Urinary bladder (tissue), 4 donors: Measurements from ENCODE around the gene RUVBL2. TPM values are rescaled to one million over a fixed set of nuclear protein-coding genes. Genes with fewer than 3 reads are reported as not detected.
"Not testable (repeated sequence)": the region's sequence is repeated elsewhere in the genome, so short reads cannot be mapped to it uniquely, and the experiment has no call there.

Experiments
- DNase-seq: peaks from one replicate; pipeline ENCODE4 v3.0.0-alpha.2; 2015; ENCODE audit errors: extremely low spot score
- H3K27ac ChIP-seq: one replicate; pipeline ENCODE4 v1.5.1; 2013; ENCODE audit warnings: low read depth, mild to moderate bottlenecking, moderate library complexity
- H3K36me3 ChIP-seq: one replicate; pipeline ENCODE4 v1.6.1; 2013; ENCODE audit warnings: mild to moderate bottlenecking, moderate library complexity; ENCODE audit not compliant: insufficient read depth
- H3K4me1 ChIP-seq: one replicate; pipeline ENCODE4 v1.6.1; 2013; ENCODE audit warnings: mild to moderate bottlenecking, moderate library complexity; ENCODE audit not compliant: insufficient read depth
- H3K4me3 ChIP-seq: one replicate; pipeline ENCODE4 v1.5.1; 2013; ENCODE audit warnings: low read depth, low read length
- WGBS: extraction: QIAGEN DNeasy Blood & Tissue Kit; methylation state at CpG from one replicate; pipeline ENCODE4 v1.1.7; 2013; 5-methylcytosine and 5-hydroxymethylcytosine counted together
- polyA plus RNA-seq: library from polyadenylated mRNA; stranded (reverse); fragments of 200-250 nt; gene quantifications from one replicate; pipeline ENCODE4 v1.2.3, GENCODE V29; 2013
- total RNA-seq: library from RNA; depleted of rRNA; stranded (reverse); fragments of >200 nt; gene quantifications from one replicate; pipeline ENCODE4 v1.2.3, GENCODE V29; 2014
- donor health status: healthy with polysubstance abuse.
- donor health status: healthy.

Gene RUVBL2
- total and polyA plus RNA-seq, 2 donors, result 61.3 to 83.4 TPM

- no peak for DNase-seq
- 35% methylated on average over 16 of the region's 16 CpGs for WGBS
- H3K4me3 ChIP-seq, result no peak overlapping the region
- H3K27ac ChIP-seq, result no peak overlapping the region
- H3K36me3 ChIP-seq, result no peaks in the 10 kb centered on the region
- no peaks in the 10 kb centered on the region for H3K4me1 ChIP-seq
Observed at GRCh38 chr19:49020931-49021895, 27.5 kb downstream of the RUVBL2 start.

GRCh38 chr19:49022116-49022515 lies 28.4 kb downstream of the RUVBL2 start:
- H3K4me3 ChIP-seq, result no peak overlapping the region
- no peaks in the 10 kb centered on the region for H3K4me1 ChIP-seq
- H3K36me3 ChIP-seq, result no peaks in the 10 kb centered on the region
- no peak for DNase-seq
- WGBS, result 94% methylated on average over 9 of the region's 9 CpGs
- H3K27ac ChIP-seq, result no peak overlapping the region

- WGBS, result 63% methylated on average over 11 of the region's 15 CpGs
- not testable (repeated sequence) for H3K27ac ChIP-seq, H3K36me3 ChIP-seq, H3K4me1 ChIP-seq, DNase-seq, H3K4me3 ChIP-seq
Observed at GRCh38 chr19:49024233-49024632, 30.5 kb downstream of the RUVBL2 start, which contains the start of gene CGB3. Gene CGB3 (minus strand): TSS chr19:49024333. CDS start chr19:49023971, 362 bp downstream.

- WGBS, result 89% methylated on average over 4 of the region's 6 CpGs
Observed at GRCh38 chr19:49025088-49025487, 31.4 kb downstream of the RUVBL2 start.

GRCh38 chr19:49025599-49025998 lies 31.9 kb downstream of the RUVBL2 start:
- H3K4me3 ChIP-seq, DNase-seq, H3K4me1 ChIP-seq, H3K36me3 ChIP-seq, H3K27ac ChIP-seq: not testable (repeated sequence)
- WGBS, result 75% methylated on average over 23 of the region's 23 CpGs

More at GRCh38 chr19:49025088-49025487, 31.4 kb downstream of the RUVBL2 start:
- not testable (repeated sequence) for H3K27ac ChIP-seq, H3K4me1 ChIP-seq, H3K4me3 ChIP-seq, DNase-seq, H3K36me3 ChIP-seq

- not testable (repeated sequence) for H3K4me3 ChIP-seq, H3K4me1 ChIP-seq, H3K36me3 ChIP-seq, H3K27ac ChIP-seq, DNase-seq
- WGBS, result 74% methylated on average over 9 of the region's 9 CpGs
Observed at GRCh38 chr19:49028686-49029085, 35.0 kb downstream of the RUVBL2 start.

- 83% methylated on average over 14 of the region's 14 CpGs for WGBS
- H3K27ac ChIP-seq, H3K4me3 ChIP-seq, H3K4me1 ChIP-seq, DNase-seq, H3K36me3 ChIP-seq: not testable (repeated sequence)
Observed at GRCh38 chr19:49029749-49030148, 36.1 kb downstream of the RUVBL2 start.

GRCh38 chr19:49030323-49030722 lies 36.6 kb downstream of the RUVBL2 start:
- not testable (repeated sequence) for H3K4me1 ChIP-seq, H3K36me3 ChIP-seq, H3K27ac ChIP-seq, DNase-seq, H3K4me3 ChIP-seq
- WGBS, result 91% methylated on average over 6 of the region's 8 CpGs

- H3K4me3 ChIP-seq, H3K27ac ChIP-seq, DNase-seq, H3K36me3 ChIP-seq, H3K4me1 ChIP-seq: not testable (repeated sequence)
- WGBS, result 32% methylated on average over 28 of the region's 28 CpGs
Observed at GRCh38 chr19:49031642-49032301, 38.1 kb downstream of the RUVBL2 start, which contains the start of gene CGB2. Gene CGB2 (plus strand): TSS chr19:49031890. CDS start chr19:49032096, 206 bp downstream.

GRCh38 chr19:49036815-49037214 lies 43.1 kb downstream of the RUVBL2 start, which contains the start of gene CGB1:
Gene CGB1 (minus strand): TSS chr19:49036895. CDS start chr19:49036711, 184 bp downstream.
- H3K4me1 ChIP-seq, H3K27ac ChIP-seq, H3K36me3 ChIP-seq, H3K4me3 ChIP-seq, DNase-seq: not testable (repeated sequence)
- 50% methylated on average over 18 of the region's 18 CpGs for WGBS

- not testable (repeated sequence) for H3K36me3 ChIP-seq, H3K27ac ChIP-seq, H3K4me3 ChIP-seq, H3K4me1 ChIP-seq, DNase-seq
- WGBS, result 87% methylated on average over 8 of the region's 8 CpGs
Observed at GRCh38 chr19:49038111-49038510, 44.4 kb downstream of the RUVBL2 start.

GRCh38 chr19:49038557-49039276 lies 45.0 kb downstream of the RUVBL2 start:
- not testable (repeated sequence) for H3K27ac ChIP-seq, H3K36me3 ChIP-seq, H3K4me3 ChIP-seq, H3K4me1 ChIP-seq, DNase-seq
- WGBS, result 84% methylated on average over 26 of the region's 26 CpGs

- not testable (repeated sequence) for H3K4me1 ChIP-seq, H3K36me3 ChIP-seq, H3K27ac ChIP-seq, H3K4me3 ChIP-seq, DNase-seq
- 67% methylated on average over 8 of the region's 9 CpGs for WGBS
Observed at GRCh38 chr19:49039736-49040135, 46.0 kb downstream of the RUVBL2 start.
